Measurements from ENCODE around the gene HLA-DMA.

The HLA-DMA gene

GRCh38 chr6:32952817-32953739 lies at the start of gene HLA-DMA:
Gene HLA-DMA (minus strand): TSS chr6:32953097. CDS start chr6:32953036, 61 bp downstream.
- DNase-seq: peak; percentile 87 to 90

GRCh38 chr6:33001685-33002084 lies 48.8 kb upstream of the HLA-DMA start:
- DNase-seq: no peak

- no peak for DNase-seq
Observed at GRCh38 chr6:33000055-33000454, 47.2 kb upstream of the HLA-DMA start.

- DNase-seq: no peak
Observed at GRCh38 chr6:32995448-32995847, 42.6 kb upstream of the HLA-DMA start.

- DNase-seq: no peak
Observed at GRCh38 chr6:32993363-32993973, 40.6 kb upstream of the HLA-DMA start.

- no peak for DNase-seq
Observed at GRCh38 chr6:32991972-32992371, 39.1 kb upstream of the HLA-DMA start.

- DNase-seq: no peak
Observed at GRCh38 chr6:32989368-32989767, 36.5 kb upstream of the HLA-DMA start.

DNA sequence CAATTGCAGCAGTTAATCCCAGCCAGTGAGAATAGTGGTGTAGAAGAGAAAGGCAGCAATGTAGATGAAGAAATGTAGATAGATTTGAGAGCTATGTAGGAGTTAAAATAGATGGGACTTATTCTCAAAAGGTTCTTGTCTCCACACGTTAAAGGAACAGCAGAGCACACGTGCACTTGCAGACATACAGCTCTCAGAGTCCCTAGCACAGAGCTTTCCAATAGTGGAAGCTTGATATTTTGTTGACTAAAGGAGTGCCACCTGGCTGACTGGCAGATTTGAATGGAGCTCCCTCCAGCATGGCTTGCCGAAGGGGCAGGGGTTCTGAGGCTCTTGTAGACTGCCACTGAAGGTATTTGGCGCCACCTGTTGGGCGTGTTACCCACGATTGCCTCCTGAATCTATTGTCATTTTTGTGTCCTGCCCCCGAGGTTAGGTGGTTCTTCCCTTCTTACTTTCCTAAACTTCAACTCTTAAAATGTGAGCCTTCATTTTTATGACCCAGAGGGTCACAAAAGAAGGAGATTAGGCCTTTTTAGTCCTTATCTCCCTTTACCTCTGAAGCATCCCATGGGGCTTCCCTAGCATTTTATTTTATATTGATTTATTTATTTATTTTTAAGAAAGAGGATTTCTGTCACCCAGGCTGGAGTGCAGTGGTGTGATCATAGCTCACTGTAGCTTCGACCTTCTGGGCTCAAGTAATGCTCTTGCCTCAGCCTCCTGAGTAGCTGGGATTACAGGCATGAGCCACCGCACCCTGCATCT lies 31.9 kb upstream of the HLA-DMA start:
- peak; percentile 81 to 85 for DNase-seq

DNA sequence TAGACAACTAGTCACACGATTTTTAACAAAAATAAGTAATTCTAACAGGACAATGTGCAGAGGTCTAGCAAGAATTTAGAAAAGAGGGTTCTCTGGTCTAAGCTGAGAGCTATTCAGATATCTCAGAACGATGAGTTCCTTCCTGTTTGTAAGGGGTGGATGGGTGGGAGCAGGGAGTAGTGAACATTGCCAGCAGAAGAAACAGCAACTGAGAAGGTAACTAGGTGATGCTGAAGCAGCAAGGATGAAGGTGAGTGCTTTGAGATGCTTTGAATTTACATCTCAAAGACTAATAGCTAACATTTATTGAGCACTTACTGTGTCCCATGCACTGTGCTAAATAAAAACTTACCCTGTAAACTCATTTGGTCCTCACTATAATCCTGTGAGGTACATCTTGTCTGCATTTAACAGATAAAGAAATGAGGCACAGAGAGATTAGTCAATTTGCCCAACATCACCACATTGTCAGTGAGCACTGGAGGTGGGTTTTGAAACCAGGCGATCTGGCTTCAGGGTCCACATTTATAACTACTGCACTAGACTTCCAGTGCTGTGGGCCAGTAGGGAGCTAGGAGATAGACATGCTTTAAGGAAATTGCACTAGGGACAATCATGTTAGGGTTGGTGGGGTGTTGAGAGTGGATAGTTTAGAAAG lies 31.2 kb upstream of the HLA-DMA start:
- DNase-seq: no peak

DNA sequence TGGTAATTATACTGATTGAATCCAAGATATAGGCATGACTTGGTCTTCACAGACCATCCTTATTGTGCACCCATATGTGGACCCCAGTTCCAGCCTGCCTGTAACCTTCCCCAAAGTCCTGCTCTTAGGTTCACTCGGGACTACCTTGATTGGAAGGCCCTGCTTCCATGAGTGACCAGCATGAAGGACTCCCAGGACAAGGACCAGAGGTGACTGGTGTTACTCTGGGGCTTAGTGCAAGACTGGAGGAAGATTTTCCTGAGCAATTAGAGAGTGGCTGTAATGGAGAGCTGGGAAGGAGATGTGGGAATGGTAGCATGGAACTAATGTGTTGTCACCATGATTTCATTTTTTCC lies 30.6 kb upstream of the HLA-DMA start:
- no peak for DNase-seq

DNA sequence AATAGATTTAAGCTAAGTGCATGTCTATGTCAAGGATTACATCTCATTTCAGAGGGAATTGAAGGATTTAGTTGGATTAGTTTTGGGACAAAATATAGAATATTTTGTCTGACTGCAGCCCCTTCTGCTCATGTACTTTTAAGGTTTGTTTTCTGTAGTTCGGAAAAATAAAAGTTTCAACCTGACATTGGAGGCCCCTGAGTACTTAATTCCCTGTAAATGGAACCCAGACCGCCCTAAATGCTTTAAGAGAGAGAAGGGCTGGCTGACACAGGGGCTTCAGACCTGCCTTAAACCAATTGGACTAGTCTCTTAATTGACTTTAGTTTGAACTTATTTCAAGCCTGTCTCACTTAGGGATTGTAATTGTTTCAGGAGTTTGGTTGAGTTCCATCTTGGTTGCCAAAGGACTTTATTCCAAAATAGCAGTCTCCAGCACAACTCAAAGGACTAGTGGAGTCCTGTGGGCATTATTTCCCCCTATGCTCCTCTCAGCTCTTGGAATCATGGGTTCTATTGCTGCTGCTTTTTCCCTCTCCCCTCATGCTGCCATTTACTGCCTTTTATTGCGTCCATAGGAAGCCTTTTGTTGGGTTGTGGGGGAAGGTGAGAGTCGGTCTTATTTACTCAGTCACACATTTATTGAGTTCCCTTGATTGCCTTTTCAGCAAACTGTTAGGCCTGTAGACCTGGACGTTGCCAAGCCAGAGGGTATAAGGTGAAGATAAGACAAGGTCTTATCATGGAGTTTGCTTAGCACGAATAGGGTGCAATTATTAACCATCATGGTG lies 30.0 kb upstream of the HLA-DMA start:
- no peak for DNase-seq

GRCh38 chr6:32982084-32982701 lies 29.3 kb upstream of the HLA-DMA start:
- DNase-seq: no peak

DNA sequence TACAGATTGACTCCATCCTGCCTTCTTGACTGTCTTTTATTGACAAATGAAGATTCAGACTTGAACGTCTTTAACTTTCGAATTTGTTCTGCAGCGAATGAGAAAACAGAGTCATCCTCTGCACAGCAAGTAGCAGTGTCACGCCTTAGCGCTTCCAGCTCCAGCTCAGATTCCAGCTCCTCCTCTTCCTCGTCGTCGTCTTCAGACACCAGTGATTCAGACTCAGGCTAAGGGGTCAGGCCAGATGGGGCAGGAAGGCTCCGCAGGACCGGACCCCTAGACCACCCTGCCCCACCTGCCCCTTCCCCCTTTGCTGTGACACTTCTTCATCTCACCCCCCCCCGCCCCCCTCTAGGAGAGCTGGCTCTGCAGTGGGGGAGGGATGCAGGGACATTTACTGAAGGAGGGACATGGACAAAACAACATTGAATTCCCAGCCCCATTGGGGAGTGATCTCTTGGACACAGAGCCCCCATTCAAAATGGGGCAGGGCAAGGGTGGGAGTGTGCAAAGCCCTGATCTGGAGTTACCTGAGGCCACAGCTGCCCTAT lies 27.7 kb upstream of the HLA-DMA start:
- no peak for DNase-seq

GRCh38 chr6:32979720-32980487 lies 27.0 kb upstream of the HLA-DMA start:
- no peak for DNase-seq

GRCh38 chr6:32977953-32978324 lies 25.0 kb upstream of the HLA-DMA start:
- DNase-seq: no peak

DNA sequence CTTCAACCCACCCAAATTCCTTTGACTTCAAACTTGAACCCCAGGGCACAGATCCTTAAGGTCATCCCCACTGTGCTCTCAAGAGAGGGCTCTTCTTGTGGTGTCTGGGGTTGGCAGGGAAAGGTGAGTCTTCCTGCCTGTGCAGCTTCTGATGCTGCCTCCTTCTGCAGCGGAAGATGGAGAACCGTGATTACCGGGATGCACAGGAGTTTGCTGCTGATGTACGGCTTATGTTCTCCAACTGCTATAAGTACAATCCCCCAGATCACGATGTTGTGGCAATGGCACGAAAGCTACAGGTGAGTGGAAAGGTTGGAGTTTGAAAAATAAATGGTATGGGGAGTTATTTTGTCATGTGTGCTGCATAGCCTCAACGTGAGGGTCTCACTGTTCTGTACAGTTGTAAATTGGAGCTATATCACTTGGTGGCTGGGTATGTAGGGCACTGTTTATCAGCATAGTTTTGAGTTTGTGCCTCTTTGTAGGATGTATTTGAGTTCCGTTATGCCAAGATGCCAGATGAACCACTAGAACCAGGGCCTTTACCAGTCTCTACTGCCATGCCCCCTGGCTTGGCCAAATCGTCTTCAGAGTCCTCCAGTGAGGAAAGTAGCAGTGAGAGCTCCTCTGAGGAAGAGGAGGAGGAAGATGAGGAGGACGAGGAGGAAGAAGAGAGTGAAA lies 24.5 kb upstream of the HLA-DMA start:
- DNase-seq: no peak

DNA sequence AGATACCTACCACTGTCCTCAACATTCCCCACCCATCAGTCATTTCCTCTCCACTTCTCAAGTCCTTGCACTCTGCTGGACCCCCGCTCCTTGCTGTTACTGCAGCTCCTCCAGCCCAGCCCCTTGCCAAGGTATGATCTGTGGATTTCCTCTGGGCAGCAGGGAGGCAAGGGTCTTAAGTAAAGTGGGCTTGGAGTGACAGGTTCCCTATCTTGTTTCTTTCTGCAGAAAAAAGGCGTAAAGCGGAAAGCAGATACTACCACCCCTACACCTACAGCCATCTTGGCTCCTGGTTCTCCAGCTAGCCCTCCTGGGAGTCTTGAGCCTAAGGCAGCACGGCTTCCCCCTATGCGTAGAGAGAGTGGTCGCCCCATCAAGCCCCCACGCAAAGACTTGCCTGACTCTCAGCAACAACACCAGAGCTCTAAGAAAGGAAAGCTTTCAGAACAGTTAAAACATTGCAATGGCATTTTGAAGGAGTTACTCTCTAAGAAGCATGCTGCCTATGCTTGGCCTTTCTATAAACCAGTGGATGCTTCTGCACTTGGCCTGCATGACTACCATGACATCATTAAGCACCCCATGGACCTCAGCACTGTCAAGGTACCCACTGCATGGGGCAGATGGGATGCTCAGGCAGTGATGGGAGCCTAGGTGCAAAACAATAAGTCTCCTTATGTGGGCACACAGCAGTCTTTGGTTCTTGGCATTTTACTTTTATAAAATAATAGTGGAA lies 23.6 kb upstream of the HLA-DMA start:
- DNase-seq: no peak

- no peak for DNase-seq
Observed at GRCh38 chr6:32975886-32976285, 23.0 kb upstream of the HLA-DMA start.
